Loucy (cell line): ENCODE data around the gene VWDE.

Source experiments
- H2AFZ ChIP-seq: fragments of 200-600 bp; sonication (generic); 2 replicates; pipeline ENCODE4 v1.6.0; 2016; ENCODE audit warnings: antibody characterized with exemption, mild to moderate bottlenecking, low read length, moderate library complexity
- H3F3A ChIP-seq: fragments of 200-600 bp; 2 replicates; pipeline ENCODE4 v1.6.0; 2016; ENCODE audit warnings: antibody characterized with exemption, low read depth, mild to moderate bottlenecking
- H3K27me3 ChIP-seq: fragments of 200-600 bp; sonication (generic); 2 replicates; pipeline ENCODE4 v1.6.1; 2014; ENCODE audit warnings: low read length, mild to moderate bottlenecking; ENCODE audit not compliant: insufficient read depth, poor library complexity, severe bottlenecking
- H3K36me3 ChIP-seq: fragments of 200-600 bp; sonication (generic); 2 replicates; pipeline ENCODE4 v1.6.1; 2016; ENCODE audit warnings: low read length; ENCODE audit not compliant: insufficient read depth
- H3K4me1 ChIP-seq: fragments of 200-600 bp; sonication (generic); 2 replicates; pipeline ENCODE4 v1.5.1; 2014; ENCODE audit warnings: low read length, mild to moderate bottlenecking; ENCODE audit not compliant: insufficient read depth, poor library complexity, severe bottlenecking
- H3K4me2 ChIP-seq: fragments of 200-600 bp; sonication (generic); 2 replicates; pipeline ENCODE4 v1.6.0; 2014; ENCODE audit warnings: antibody characterized with exemption, low read length, low read depth, mild to moderate bottlenecking; ENCODE audit not compliant: poor library complexity, severe bottlenecking
- H3K4me3 ChIP-seq: fragments of 200-600 bp; sonication (generic); 2 replicates; pipeline ENCODE4 v1.5.1; 2014; ENCODE audit warnings: low read length, mild to moderate bottlenecking, mixed read lengths; ENCODE audit not compliant: poor library complexity, severe bottlenecking
- H3K79me2 ChIP-seq: fragments of 200-600 bp; sonication (generic); 2 replicates; pipeline ENCODE4 v1.6.1; 2014; ENCODE audit warnings: low read length; ENCODE audit not compliant: insufficient read depth
- H3K9ac ChIP-seq: fragments of 200-600 bp; sonication (generic); 2 replicates; pipeline ENCODE4 v1.6.0; 2014; ENCODE audit warnings: mild to moderate bottlenecking, low read depth, low read length, moderate library complexity; ENCODE audit not compliant: poor library complexity, severe bottlenecking
- H3K9me2 ChIP-seq: fragments of 200-600 bp; sonication (generic); replicated peaks from 2 replicates; pipeline ENCODE4 v1.6.1; 2016; ENCODE audit warnings: low read depth, low read length, mixed read lengths
- H3K9me3 ChIP-seq: fragments of 200-600 bp; sonication (generic); 2 replicates; pipeline ENCODE4 v1.6.1; 2014; ENCODE audit warnings: mild to moderate bottlenecking, antibody characterized with exemption, low read length, low read depth; ENCODE audit not compliant: insufficient read depth
- H4K20me1 ChIP-seq: fragments of 200-600 bp; sonication (generic); 2 replicates; pipeline ENCODE4 v1.6.0; 2014; ENCODE audit warnings: antibody characterized with exemption, low read length, mild to moderate bottlenecking; ENCODE audit not compliant: insufficient read depth, poor library complexity, severe bottlenecking
- CTCF ChIP-seq: fragments of 200-600 bp; sonication (generic); conservative IDR thresholded peaks from 2 replicates; pipeline ENCODE4 v1.5.1; 2014; ENCODE audit warnings: mild to moderate bottlenecking, antibody characterized with exemption, low read length
- EZH2phosphoT487 ChIP-seq: fragments of 200-600 bp; IDR thresholded peaks from 2 replicates; pipeline ENCODE4 v1.6.1; 2018; ENCODE audit warnings: antibody characterized with exemption, mild to moderate bottlenecking, moderate library complexity, borderline replicate concordance

VWDE gene

GRCh38 chr7:12287901-12288300, 115.8 kb downstream of the VWDE start:
- H3F3A ChIP-seq: no peaks in the 10 kb centered on the region
- no peaks in the 10 kb centered on the region for H3K36me3 ChIP-seq
- H2AFZ ChIP-seq: no peak overlapping the region
- no peak overlapping the region for H3K4me3 ChIP-seq
- no peaks in the 10 kb centered on the region for H3K4me1 ChIP-seq
- TF ChIP-seq EZH2phosphoT487 (no peak), CTCF (no peak)
- H3K9me2 ChIP-seq: no peaks in the 10 kb centered on the region
- peaks cover 6% of the 10 kb centered on the region; the same call in 1 of the 2 replicates for H3K9me3 ChIP-seq
- no peak overlapping the region for H3K4me2 ChIP-seq
- H3K27me3 ChIP-seq: no peaks in the 10 kb centered on the region
- H3K9ac ChIP-seq: no peak overlapping the region
- no peaks in the 10 kb centered on the region for H4K20me1 ChIP-seq
- H3K79me2 ChIP-seq: no peaks in the 10 kb centered on the region

DNA sequence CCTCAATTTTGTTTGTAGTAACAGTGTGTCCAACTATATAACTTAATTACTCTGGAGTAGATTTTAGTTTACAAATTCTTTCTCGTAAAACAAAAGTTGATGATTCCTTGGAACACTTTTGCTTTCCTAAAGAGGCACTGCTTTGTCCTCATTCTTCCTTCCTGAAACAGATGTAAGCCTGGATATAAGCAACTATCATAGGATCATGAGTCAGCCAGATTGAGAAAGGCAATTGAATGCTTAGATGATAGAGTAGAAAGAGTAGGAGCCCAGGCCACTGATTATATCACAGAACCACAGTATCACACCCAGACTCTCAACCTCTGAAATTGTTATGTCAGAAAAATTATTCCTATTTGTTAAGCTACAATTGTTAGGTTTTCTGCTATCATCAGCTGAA, 122.6 kb downstream of the VWDE start:
- H4K20me1 ChIP-seq: no peaks in the 10 kb centered on the region
- no peaks in the 10 kb centered on the region for H3F3A ChIP-seq
- TF ChIP-seq CTCF (no peak), EZH2phosphoT487 (no peak)
- no peaks in the 10 kb centered on the region for H3K27me3 ChIP-seq
- H3K9me2 ChIP-seq: no peaks in the 10 kb centered on the region
- H3K36me3 ChIP-seq: no peaks in the 10 kb centered on the region
- no peaks in the 10 kb centered on the region for H3K79me2 ChIP-seq
- no peak overlapping the region for H3K4me2 ChIP-seq
- no peak overlapping the region for H2AFZ ChIP-seq
- H3K9ac ChIP-seq: no peak overlapping the region
- no peaks in the 10 kb centered on the region for H3K9me3 ChIP-seq
- no peaks in the 10 kb centered on the region for H3K4me1 ChIP-seq
- H3K4me3 ChIP-seq: no peak overlapping the region
